Ishikawa (cell line): ENCODE results near the gene LPP.

Experiments
- CREB1 ChIP-seq: IDR thresholded peaks from 2 replicates; pipeline ENCODE4 v1.6.1; 2012; ENCODE audit warnings: low read depth
- EGR1 ChIP-seq: IDR thresholded peaks from 2 replicates; pipeline ENCODE4 v1.6.1; 2012
- EP300 ChIP-seq: IDR thresholded peaks from 2 replicates; pipeline ENCODE4 v1.6.1; 2012; ENCODE audit warnings: borderline replicate concordance
- MAX ChIP-seq: IDR thresholded peaks from 2 replicates; pipeline ENCODE4 v1.6.1; 2012
- RAD21 ChIP-seq: IDR thresholded peaks from 2 replicates; pipeline ENCODE4 v1.6.1; 2012; ENCODE audit warnings: low read depth
- REST ChIP-seq: IDR thresholded peaks from 2 replicates; pipeline ENCODE4 v1.6.1; 2012; ENCODE audit warnings: low read depth, mild to moderate bottlenecking
- YY1 ChIP-seq: IDR thresholded peaks from 2 replicates; pipeline ENCODE4 v1.6.1; 2012; ENCODE audit warnings: low read depth

- TF ChIP-seq EGR1: no peak
- no peak for TF ChIP-seq RAD21
- no peak for TF ChIP-seq MAX
- TF ChIP-seq YY1: no peak
- TF ChIP-seq REST: no peak
- TF ChIP-seq CREB1: no peak
- no peak for TF ChIP-seq EP300
Measured at GRCh38 chr3:188934989-188935388, 781.0 kb downstream of the LPP start.
